Upper lobe of right lung (tissue), 1 donor: Measurements from ENCODE around the gene CADM1. TPM values are rescaled to one million over a fixed set of nuclear protein-coding genes. Genes with fewer than 3 reads are reported as not detected.

Source experiments
- ATAC-seq: fragments of 200-7000 bp; cut with Tn5 transposase; one replicate; pipeline ENCODE4 v1.9.1; 2020; ENCODE audit warnings: mild to moderate bottlenecking, moderate library complexity
- DNase-seq: peaks from one replicate; pipeline ENCODE4 v3.0.0-alpha.2; 2020
- H3K27ac ChIP-seq: fragments of 200-600 bp; one replicate; pipeline ENCODE4 v1.8.0; 2022
- H3K27me3 ChIP-seq: fragments of 200-600 bp; one replicate; pipeline ENCODE4 v1.8.0; 2022; ENCODE audit warnings: mild to moderate bottlenecking
- H3K36me3 ChIP-seq: fragments of 200-600 bp; one replicate; pipeline ENCODE4 v1.8.0; 2022
- H3K4me1 ChIP-seq: fragments of 200-600 bp; one replicate; pipeline ENCODE4 v1.8.0; 2022
- H3K4me3 ChIP-seq: fragments of 200-600 bp; one replicate; pipeline ENCODE4 v1.8.0; 2022; ENCODE audit warnings: mild to moderate bottlenecking
- H3K9me3 ChIP-seq: fragments of 200-600 bp; one replicate; pipeline ENCODE4 v1.8.0; 2022
- CTCF ChIP-seq: fragments of 200-600 bp; IDR thresholded peaks from one replicate; pipeline ENCODE4 v1.8.0; 2022; ENCODE audit warnings: antibody characterized with exemption
- intact Hi-C: fragments of 100-400 bp; cut with DNase I; formaldehyde crosslinking; loops from one replicate; pipeline ENCODE4 v1.11.0; 2022
- total RNA-seq: library from RNA; stranded (reverse); fragmentation: NEBNext Ultra II Directional; extraction: Animal tissue kit (Norgen Biotek cat#: 25700); gene quantifications from one replicate; pipeline ENCODE4 v1.2.1, GENCODE V29; 2021
- donor health status: DM: no; HTN: yes; CAD: no; lungs with severe emphysema.

The CADM1 gene
- total RNA-seq, 1 donor from 2014 or later, result 222 TPM

GRCh38 chr11:115437902-115438575, 66.2 kb downstream of the CADM1 start:
- no peak overlapping the region for H3K4me3 ChIP-seq
- H3K4me1 ChIP-seq, result peaks cover 9% of the 10 kb centered on the region
- ATAC-seq, result no peak
- no peak for TF ChIP-seq CTCF
- no peaks in the 10 kb centered on the region for H3K36me3 ChIP-seq
- no peaks in the 10 kb centered on the region for H3K9me3 ChIP-seq
- intact Hi-C loops, result no loop called here
- no peak for DNase-seq
- no peak overlapping the region for H3K27ac ChIP-seq
- H3K27me3 ChIP-seq, result no peaks in the 10 kb centered on the region

- TF ChIP-seq CTCF, result no peak
- H3K4me1 ChIP-seq, result no peaks in the 10 kb centered on the region
- ATAC-seq (no peak), DNase-seq (no peak)
- H3K27me3 ChIP-seq, result no peaks in the 10 kb centered on the region
- no peak overlapping the region for H3K4me3 ChIP-seq
- intact Hi-C loops, result no loop called here
- no peak overlapping the region for H3K27ac ChIP-seq
- no peaks in the 10 kb centered on the region for H3K9me3 ChIP-seq
- no peaks in the 10 kb centered on the region for H3K36me3 ChIP-seq
Observed at GRCh38 chr11:115430345-115430744, 73.9 kb downstream of the CADM1 start.

GRCh38 chr11:115428306-115428705, 75.9 kb downstream of the CADM1 start:
- Histone ChIP-seq H3K27me3 (no peaks in the 10 kb centered on the region), H3K9me3 (no peaks in the 10 kb centered on the region), H3K27ac (no peak overlapping the region), H3K4me3 (no peak overlapping the region), H3K4me1 (no peaks in the 10 kb centered on the region), H3K36me3 (no peaks in the 10 kb centered on the region)
- TF ChIP-seq CTCF, result no peak
- intact Hi-C loops, result no loop called here
- ATAC-seq (no peak), DNase-seq (no peak)

- TF ChIP-seq CTCF, result no peak
- DNase-seq, result no peak
- intact Hi-C loops, result no loop called here
- Histone ChIP-seq H3K27me3 (no peaks in the 10 kb centered on the region), H3K9me3 (no peaks in the 10 kb centered on the region), H3K27ac (no peak overlapping the region), H3K36me3 (no peaks in the 10 kb centered on the region), H3K4me3 (no peak overlapping the region), H3K4me1 (no peaks in the 10 kb centered on the region)
- no peak for ATAC-seq
Observed at GRCh38 chr11:115425816-115426215, 78.4 kb downstream of the CADM1 start.

GRCh38 chr11:115425250-115425649, 79.0 kb downstream of the CADM1 start:
- Histone ChIP-seq H3K27ac (no peak overlapping the region), H3K27me3 (no peaks in the 10 kb centered on the region), H3K9me3 (no peaks in the 10 kb centered on the region), H3K4me1 (no peaks in the 10 kb centered on the region), H3K4me3 (no peak overlapping the region), H3K36me3 (no peaks in the 10 kb centered on the region)
- no peak for DNase-seq
- no peak for TF ChIP-seq CTCF
- no peak for ATAC-seq
- intact Hi-C loops, result no loop called here
